ENCODE results near the gene IL16.

- TF ChIP-seq CTCF (IDR thresholded peaks at IDR 0.05) (no peak), POLR2A (IDR thresholded peaks at IDR 0.05) (no peak), EP300 (IDR thresholded peaks at IDR 0.05) (no peak)
These were observed 76.5 kb downstream of the IL16 start for GRCh38 chr15:81273200-81273599.
